ENCODE data around the gene GLG1.

Gene GLG1

GRCh38 chr16:74480150-74481029 is 126.5 kb downstream of the GLG1 start:
- H3K4me3 ChIP-seq (ENCODE audit: low read depth, low read length), result no peak overlapping the region
- no peak for TF ChIP-seq MAX (IDR thresholded peaks at IDR 0.05; ENCODE audit: low read depth, low read length)
- TF ChIP-seq, protein P1, sequence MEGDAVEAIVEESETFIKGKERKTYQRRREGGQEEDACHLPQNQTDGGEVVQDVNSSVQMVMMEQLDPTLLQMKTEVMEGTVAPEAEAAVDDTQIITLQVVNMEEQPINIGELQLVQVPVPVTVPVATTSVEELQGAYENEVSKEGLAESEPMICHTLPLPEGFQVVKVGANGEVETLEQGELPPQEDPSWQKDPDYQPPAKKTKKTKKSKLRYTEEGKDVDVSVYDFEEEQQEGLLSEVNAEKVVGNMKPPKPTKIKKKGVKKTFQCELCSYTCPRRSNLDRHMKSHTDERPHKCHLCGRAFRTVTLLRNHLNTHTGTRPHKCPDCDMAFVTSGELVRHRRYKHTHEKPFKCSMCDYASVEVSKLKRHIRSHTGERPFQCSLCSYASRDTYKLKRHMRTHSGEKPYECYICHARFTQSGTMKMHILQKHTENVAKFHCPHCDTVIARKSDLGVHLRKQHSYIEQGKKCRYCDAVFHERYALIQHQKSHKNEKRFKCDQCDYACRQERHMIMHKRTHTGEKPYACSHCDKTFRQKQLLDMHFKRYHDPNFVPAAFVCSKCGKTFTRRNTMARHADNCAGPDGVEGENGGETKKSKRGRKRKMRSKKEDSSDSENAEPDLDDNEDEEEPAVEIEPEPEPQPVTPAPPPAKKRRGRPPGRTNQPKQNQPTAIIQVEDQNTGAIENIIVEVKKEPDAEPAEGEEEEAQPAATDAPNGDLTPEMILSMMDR (IDR thresholded peaks at IDR 0.05; ENCODE audit: low read depth, low read length), result no peak
- no peak for TF ChIP-seq POLR2A (IDR thresholded peaks at IDR 0.05; ENCODE audit: extremely low read depth, insufficient read length)
- TF ChIP-seq MYC (IDR thresholded peaks at IDR 0.05; ENCODE audit: low read depth, low read length), result no peak
- no peak for DNase-seq (ENCODE audit: low read depth)

DNA sequence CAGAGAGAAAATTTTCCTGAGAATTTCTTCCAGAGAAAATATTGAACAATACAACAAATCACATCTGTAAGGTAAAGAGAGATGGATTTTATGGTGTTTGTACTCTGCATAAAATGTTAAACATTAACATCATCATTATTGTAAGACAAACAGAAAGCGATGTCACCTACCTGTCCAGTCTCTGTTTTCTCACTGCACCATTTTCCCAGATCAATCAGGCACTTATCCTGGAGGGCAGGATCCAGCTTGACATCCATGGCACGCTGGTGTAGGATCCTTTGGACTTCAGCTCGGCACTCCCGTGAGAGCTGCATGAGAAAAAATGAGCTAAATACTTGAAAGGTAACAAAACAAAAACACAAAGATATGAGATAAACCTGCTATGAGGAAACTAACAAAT is 129.7 kb downstream of the GLG1 start:
- H3K4me3 ChIP-seq (ENCODE audit: low read depth, low read length), result no peak overlapping the region
- no peak for TF ChIP-seq MAX (IDR thresholded peaks at IDR 0.05; ENCODE audit: low read depth, low read length)
- no peak for TF ChIP-seq MYC (IDR thresholded peaks at IDR 0.05; ENCODE audit: low read depth, low read length)
- TF ChIP-seq, protein P1 (IDR thresholded peaks at IDR 0.05; ENCODE audit: low read depth, low read length), result no peak
- no peak for TF ChIP-seq POLR2A (IDR thresholded peaks at IDR 0.05; ENCODE audit: extremely low read depth, insufficient read length)

GRCh38 chr16:74474416-74474815 is 132.5 kb downstream of the GLG1 start:
- DNase-seq (ENCODE audit: low read depth), result no peak
- H3K4me3 ChIP-seq (ENCODE audit: low read depth, low read length), result no peak overlapping the region
- TF ChIP-seq, protein P1 (IDR thresholded peaks at IDR 0.05; ENCODE audit: low read depth, low read length), result no peak
- TF ChIP-seq MAX (IDR thresholded peaks at IDR 0.05; ENCODE audit: low read depth, low read length) (no peak), MYC (IDR thresholded peaks at IDR 0.05; ENCODE audit: low read depth, low read length) (no peak), POLR2A (IDR thresholded peaks at IDR 0.05; ENCODE audit: extremely low read depth, insufficient read length) (no peak)

More for the DNA sequence above, 129.7 kb downstream of the GLG1 start:
- no peak for DNase-seq (ENCODE audit: low read depth)

DNA sequence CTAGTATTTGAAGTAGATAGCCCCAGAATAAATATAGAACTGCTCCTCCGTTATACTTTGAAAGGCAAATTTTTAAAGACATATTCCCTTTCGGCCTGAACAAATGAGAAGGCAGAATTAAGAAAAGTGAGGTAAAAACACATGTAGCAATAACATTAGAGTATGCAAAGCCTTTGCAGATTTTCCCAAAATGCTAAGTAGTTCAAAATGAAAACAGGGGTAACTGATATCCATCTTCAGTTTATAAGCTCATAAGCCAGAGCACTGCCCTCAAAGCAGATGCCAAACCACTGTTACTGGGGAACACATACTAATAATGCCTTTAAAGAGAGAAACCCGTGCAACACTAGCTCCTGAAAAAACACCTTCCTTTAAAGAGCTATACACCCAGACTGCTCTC is 134.4 kb downstream of the GLG1 start:
- TF ChIP-seq MAX (IDR thresholded peaks at IDR 0.05; ENCODE audit: low read depth, low read length) (no peak), MYC (IDR thresholded peaks at IDR 0.05; ENCODE audit: low read depth, low read length) (no peak), POLR2A (IDR thresholded peaks at IDR 0.05; ENCODE audit: extremely low read depth, insufficient read length) (no peak)
- TF ChIP-seq, protein P1 (IDR thresholded peaks at IDR 0.05; ENCODE audit: low read depth, low read length), result no peak
- DNase-seq (ENCODE audit: low read depth), result no peak
- H3K4me3 ChIP-seq (ENCODE audit: low read depth, low read length), result no peak overlapping the region

DNA sequence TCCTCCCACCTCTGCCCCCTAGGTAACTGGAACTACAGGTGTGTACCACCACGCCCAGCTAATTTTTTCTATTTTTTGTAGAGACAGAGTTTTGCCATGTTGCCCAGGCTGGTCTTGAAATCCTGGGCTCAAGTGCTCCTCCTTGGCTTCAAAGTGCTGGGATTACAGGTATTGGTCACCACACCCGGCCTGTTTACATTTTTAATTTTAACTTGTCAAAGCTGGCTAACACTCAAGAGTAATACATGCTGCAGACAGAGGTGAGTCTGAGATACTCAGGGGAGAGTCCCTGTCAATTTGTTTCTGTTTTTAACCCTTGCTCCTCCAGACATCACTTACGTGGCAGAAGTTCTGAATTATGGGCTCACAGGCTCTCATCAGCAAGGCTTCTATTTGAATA is 134.9 kb downstream of the GLG1 start:
- no peak overlapping the region for H3K4me3 ChIP-seq (ENCODE audit: low read depth, low read length)
- no peak for DNase-seq (ENCODE audit: low read depth)
- TF ChIP-seq, protein P1 (IDR thresholded peaks at IDR 0.05; ENCODE audit: low read depth, low read length), result no peak
- TF ChIP-seq MAX (IDR thresholded peaks at IDR 0.05; ENCODE audit: low read depth, low read length) (no peak), POLR2A (IDR thresholded peaks at IDR 0.05; ENCODE audit: extremely low read depth, insufficient read length) (no peak), MYC (IDR thresholded peaks at IDR 0.05; ENCODE audit: low read depth, low read length) (no peak)

All from NB4 (cell line).